Middle frontal gyrus (tissue), 1 donor: ENCODE measurements around the gene LRIG1.

Experiments used
- DNase-seq: peaks from one replicate; pipeline ENCODE4 v3.0.0-alpha.2; 2015; ENCODE audit warnings: low spot score; ENCODE audit errors: extremely low spot score

Gene LRIG1

DNA sequence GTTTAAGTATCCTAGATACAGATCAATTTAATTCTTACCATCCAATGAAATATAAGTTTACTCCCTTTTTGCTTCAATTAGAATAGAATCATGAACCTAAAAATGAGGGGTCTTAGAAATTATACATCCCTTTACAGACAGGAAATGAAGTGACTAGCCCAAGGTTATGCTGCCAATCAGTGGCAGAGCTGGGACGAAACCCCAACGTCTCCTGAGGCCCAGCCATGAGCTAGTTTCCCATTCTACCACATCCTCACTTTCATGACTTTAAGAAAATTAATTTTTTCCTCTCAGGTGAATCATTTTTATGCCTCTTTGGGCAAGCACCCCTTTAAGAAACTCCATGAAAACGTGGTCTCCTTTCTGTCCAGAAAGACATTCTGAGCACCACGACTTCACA, 11.2 kb downstream of the LRIG1 start:
- no peak for DNase-seq

GRCh38 chr3:66489115-66489514, 11.7 kb downstream of the LRIG1 start:
- no peak for DNase-seq

- DNase-seq, result no peak
Measured at GRCh38 chr3:66488492-66488891, 12.3 kb downstream of the LRIG1 start.

DNA sequence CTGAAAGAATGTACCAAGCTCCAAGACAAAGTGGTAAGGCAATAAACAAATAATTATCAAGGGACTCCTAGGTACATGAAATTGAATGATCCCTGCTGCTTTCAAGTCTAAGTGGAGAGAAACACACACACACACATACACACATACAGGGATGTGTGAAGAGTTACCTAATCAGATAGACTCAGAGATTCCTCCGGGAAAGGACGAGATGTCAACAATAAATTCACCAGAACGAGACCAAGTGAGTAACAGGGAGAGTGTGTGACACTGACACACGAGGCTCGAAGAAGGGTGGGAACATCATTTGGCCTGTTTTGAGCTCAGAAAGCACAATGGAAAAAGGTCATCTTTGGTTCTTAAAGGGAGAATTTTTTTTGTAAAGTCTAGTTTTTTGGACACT, 13.4 kb downstream of the LRIG1 start:
- DNase-seq, result no peak

GRCh38 chr3:66486646-66487045, 14.2 kb downstream of the LRIG1 start:
- DNase-seq, result no peak

DNA sequence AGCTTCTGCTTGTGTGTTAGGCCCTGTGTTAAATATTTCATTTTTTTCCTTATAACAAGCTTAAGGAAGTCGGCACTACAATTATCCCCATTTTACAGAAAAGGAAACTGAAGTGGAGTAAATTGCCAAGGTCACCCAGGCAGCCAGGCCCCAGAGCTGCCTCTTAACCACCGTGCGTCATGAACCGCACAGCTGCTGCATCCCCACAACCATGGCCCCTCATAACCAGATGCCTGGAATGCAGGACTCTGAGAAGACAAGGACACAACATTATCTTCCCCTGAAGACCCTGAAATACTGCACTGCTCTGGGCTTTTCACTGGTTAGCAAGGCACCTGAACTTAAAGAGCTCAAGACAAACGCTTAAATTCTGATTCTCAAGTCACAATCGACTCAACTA, 14.6 kb downstream of the LRIG1 start:
- no peak for DNase-seq

DNA sequence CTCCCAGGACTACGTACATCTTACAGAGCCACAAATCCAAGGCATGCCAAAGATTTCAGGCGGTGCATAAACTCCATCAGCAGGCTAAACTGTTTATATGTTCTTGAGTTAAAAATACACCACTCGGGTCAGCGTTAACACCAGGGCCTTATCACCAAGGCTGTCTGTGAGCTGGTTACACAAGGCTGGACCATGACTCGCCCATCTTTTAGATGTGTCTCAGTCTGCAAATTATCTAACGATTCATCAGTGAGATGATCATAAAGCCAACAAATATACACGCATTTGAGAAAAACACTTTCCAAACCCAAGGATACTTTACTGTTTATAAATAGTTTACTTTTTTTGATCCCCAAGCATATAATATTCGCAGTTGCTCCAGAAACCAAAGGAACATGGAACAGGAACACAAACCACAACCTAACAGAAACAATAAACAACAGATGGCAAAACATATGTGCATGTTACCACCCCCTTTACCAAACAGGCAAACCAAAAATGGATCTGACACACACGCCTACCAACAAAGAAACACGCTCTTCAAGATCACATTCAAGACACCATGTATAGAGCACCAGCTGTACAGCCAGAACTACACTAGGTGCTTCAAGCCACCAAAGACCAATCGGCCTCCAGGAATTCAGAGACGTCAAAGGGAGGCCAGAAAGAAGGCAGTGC, 15.4 kb downstream of the LRIG1 start:
- no peak for DNase-seq

DNA sequence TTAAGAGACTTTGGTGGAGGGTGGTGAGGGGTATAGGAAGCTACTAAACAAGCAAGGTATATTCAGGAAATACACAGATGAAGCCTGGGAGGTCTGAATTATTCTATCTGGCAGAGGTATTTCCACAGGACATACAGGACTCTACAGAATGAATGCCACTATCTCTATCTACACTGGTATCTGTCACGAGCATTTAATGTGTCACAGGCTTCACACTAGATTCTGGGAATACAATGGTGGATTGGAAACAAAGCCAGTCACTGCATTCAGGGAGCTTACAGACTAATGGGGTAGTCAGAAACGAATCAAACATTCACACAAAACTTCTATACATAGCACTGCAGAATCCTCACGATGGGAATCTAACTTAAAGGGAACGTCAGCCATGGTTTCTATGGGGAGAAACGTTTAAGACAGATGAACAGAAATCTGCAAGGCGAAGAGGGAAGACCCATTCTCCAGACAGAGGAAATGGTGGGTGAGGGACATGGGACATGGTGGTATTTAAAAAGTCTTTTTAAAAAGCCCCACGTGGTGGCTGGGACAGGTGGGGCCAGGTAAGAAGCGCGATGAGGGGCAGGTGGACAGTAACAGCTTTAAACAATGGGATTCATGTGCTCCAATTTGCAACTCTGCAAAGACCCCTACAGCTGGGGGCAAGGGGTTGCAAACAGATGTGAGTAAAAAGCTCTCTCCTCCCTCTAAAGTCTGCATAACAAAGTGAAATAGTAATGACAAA, 16.5 kb downstream of the LRIG1 start:
- no peak for DNase-seq

DNA sequence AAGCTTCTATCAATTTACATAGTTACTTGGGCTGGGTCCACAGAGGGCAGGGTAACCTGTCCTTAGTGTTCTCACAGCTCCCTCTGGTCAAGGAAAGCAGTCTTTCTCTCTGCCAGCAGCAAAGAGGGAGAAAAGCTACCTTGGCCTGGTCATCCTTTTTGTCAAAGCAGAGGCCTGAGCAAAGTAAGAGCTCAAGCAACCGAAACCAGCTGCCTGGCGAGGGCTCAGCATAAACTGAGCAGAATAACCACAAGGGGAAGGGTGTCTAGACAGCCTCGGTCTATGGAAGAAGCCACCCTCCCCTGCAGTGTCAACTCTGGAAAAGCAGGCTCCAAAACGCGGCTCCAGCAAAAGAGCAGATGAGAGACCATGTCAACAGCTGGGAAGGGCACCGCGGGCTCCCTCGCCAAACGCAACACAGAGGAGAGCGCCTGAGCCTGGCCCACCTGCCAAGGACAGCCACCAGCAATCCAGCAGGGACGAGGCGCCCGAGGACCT, 17.4 kb downstream of the LRIG1 start:
- DNase-seq, result no peak

DNA sequence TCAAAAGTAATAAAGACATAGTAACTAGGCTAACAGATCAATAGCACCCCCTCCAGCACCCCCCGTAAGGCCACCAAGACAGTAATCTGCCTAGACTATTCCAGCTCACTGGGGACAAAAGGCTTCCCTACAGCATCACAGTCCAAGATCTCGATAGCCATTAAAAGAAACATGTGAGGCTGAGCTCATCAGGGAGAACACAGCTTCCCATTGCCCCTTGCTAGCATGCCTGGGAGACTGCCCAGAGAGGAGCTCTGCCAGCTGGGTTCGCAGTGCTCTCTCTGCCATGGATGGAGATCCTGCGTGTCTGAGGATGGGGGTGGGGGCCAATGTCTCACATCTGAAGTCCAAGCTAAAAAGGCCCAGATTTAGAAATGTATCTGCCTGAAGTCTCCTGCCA, 17.8 kb downstream of the LRIG1 start:
- DNase-seq, result peak; percentile 88

DNA sequence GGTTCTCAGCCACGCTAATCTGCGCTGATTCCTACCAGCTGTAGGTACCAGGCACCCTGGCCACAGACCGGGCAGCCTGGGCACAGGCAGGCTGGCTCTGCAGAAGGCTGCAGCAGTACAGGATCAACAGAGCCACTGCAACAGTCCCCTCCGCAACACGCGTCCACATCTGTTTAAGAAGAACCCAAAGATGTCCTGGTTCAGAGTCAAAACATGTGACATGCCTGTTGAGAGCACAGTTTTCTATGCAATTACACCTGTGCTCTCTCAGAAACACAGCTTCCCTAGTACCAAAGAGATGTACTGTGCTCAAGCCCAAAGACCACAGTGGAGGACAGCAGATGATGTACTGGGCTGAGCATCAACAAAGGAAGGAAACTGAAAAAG, 18.8 kb downstream of the LRIG1 start:
- DNase-seq, result no peak

- DNase-seq, result no peak
Measured at GRCh38 chr3:66481071-66482017, 19.5 kb downstream of the LRIG1 start.

DNA sequence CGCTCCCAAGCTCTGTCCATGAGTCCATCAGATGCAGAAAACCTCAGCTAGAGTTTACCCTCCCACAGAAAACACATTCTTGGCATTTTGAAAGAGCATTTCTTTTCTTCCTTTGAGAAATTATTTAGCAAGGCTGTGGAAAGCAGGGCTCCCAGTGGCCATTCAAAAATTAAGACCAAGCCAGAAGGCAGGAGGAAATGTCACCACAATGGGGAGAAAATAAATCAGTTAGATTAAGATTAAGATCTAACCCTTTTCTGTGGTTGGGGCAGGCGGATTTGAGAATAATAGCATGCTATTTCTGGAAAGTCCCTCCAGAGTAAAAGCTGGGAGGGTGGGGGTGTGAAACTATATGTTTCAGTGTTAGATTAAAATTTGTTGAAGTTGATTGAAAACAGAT, 20.2 kb downstream of the LRIG1 start:
- DNase-seq, result no peak

DNA sequence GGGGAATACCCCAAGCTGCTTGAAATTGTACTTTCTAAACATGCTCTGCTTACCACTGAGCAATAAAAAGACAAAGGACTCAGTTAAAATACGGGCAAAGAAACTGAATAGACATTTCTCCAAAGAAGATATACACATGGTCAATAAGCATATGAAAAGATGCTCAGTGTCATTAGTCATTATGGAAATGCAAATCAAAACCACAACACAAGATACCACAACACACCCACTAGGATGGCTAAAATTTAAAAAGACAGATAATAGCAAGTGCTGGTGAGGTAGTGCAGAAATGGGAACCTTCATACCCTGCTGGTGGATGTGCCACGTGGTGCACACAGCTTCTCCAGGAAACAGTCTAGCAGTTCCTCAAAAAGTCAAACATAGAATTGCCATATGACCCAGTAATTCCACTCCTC, 21.3 kb downstream of the LRIG1 start:
- DNase-seq, result no peak

GRCh38 chr3:66478960-66479359, 21.9 kb downstream of the LRIG1 start:
- DNase-seq, result no peak

DNA sequence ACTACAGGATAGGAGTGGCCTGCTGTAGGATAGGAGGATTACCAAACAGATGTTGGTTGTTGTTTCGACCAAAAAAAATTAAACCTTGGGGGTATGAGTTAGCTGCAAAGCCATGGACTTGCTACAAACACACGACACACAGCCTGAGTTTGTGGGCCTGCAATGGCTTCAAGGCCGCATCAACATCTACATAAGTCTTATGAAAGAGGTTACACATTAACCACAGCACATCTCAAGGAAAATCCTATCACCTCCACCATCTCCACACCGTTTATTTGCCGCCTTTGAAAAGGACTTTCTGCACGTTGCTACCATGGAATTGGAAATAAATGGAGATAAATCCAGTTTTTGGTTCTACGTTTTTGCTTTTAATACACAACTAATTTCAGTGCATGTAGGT, 23.0 kb downstream of the LRIG1 start:
- DNase-seq, result no peak

DNA sequence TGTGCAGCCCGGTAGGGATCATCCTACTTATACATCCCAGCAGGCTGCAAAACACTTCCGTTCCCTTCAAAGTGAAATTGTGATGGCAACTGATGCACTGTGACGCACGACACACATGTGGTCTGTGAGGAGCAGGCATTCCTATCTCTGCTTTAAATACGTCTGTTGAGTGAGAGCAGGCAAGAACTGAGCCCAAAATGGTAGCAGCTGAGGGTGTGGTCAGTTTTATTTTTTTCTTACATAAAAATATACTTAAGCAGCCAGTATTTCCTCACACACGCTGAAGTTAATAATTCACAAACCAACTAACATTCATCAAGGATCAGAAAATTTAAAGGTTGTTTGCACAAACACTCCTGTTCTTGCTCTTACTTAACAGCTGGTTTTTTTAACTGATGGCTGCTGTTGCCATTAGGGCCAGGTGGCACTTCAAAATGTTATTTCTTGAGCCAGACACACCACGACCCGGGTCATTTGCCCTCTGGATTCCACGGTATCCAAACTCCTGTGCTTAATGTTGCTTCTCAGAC, 23.9 kb downstream of the LRIG1 start:
- no peak for DNase-seq

- no peak for DNase-seq
Measured at GRCh38 chr3:66475386-66476020, 25.3 kb downstream of the LRIG1 start.

GRCh38 chr3:66473692-66474091, 27.1 kb downstream of the LRIG1 start:
- no peak for DNase-seq

DNA sequence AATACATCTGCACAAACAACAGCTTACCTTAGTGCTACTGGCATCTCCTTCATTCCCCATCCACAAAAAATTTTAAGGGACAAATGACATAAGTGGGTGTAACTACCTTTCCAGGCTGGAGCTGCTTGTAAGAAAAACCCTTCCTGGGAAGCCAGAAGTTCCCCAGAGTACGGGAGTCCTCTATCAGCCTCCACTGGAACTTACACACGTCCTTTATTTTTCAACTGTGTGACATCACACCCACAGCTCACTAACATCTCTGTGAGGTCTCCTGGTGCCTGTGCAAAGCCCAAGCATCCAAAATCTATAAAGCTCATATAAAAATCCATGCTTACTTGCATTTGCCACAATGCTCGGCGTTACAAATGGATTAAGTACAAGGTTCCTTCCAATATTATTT, 27.6 kb downstream of the LRIG1 start:
- no peak for DNase-seq
